Measurements from ENCODE around the gene DAAM2. TPM values are rescaled to one million over a fixed set of nuclear protein-coding genes. Genes with fewer than 3 reads are reported as not detected.

The DAAM2 gene
- total RNA-seq, 2 donors from 2014 or later = 10.1 to 12.2 TPM

DNA sequence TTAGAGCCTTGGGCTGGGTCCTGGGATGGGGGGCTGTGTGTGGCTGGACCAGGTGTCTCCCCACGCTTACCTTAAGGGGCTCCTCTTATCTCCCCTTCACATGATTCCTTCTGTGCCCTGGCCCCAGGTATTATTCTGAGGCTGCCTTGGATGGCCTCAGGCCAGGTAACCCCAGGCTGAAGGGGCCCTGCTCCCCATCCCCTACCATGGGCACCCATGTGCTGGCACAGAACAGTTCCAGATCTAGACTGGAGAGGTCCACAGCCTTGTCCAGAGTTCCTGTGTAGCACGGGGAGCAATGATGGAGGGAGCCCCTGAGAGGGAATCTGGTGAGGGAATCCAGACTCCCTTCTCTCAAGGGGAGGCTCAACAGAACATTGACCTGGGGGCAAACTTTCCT is 110.0 kb downstream of the DAAM2 start:
- TF ChIP-seq, protein P1, sequence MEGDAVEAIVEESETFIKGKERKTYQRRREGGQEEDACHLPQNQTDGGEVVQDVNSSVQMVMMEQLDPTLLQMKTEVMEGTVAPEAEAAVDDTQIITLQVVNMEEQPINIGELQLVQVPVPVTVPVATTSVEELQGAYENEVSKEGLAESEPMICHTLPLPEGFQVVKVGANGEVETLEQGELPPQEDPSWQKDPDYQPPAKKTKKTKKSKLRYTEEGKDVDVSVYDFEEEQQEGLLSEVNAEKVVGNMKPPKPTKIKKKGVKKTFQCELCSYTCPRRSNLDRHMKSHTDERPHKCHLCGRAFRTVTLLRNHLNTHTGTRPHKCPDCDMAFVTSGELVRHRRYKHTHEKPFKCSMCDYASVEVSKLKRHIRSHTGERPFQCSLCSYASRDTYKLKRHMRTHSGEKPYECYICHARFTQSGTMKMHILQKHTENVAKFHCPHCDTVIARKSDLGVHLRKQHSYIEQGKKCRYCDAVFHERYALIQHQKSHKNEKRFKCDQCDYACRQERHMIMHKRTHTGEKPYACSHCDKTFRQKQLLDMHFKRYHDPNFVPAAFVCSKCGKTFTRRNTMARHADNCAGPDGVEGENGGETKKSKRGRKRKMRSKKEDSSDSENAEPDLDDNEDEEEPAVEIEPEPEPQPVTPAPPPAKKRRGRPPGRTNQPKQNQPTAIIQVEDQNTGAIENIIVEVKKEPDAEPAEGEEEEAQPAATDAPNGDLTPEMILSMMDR (IDR thresholded peaks at IDR 0.05) = no peak
- TF ChIP-seq POLR2A (IDR thresholded peaks at IDR 0.05) = no peak
- DNase-seq = no peak
- H3K4me1 ChIP-seq = no peaks in the 10 kb centered on the region
- intact Hi-C loops (cut with DNase I) = no loop called here
- H3K9me3 ChIP-seq = no peaks in the 10 kb centered on the region
- ATAC-seq = no peak
- no peak overlapping the region for H3K27ac ChIP-seq
- no peak overlapping the region for H3K4me3 ChIP-seq
- no peaks in the 10 kb centered on the region for H3K27me3 ChIP-seq
- no peaks in the 10 kb centered on the region for H3K36me3 ChIP-seq (replicated peaks in 1 of 2; ENCODE audit: insufficient read depth in 1 of 2, low read depth in 2 of 2)
- WGBS, 2 donors = 86 to 92% methylated on average over 2 of the region's 2 CpGs

DNA sequence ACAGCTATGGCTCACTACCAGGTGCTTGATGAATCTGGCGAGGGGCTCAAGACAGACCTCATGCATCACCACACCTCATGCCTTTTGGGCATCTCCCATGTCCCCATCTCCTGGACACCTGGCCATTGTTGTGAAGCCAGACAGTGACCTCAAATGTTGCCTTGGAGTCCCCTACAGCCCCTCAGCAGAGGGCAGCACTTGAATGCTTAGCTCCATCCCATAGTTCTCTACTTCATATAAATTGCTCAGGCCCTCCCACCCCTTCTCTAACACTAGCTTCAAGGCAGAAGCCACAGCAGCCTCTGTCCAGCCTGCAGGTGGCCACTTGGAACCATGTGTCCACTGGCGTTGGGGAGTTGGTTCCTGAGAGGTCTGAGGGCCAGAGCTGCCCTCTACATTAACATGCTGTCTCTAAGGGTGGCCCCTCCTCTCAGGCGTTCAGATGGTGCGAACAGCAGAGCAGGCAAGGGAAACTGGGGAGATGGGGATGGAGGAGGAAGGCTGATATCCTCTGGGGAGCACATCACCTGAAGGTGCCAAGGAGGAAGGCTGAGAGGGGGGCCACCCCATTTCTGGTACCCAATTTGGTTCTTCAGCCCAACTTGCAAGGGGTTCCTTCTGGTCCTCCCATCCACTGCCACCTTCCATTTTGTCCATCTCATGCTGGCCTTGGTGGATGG is 110.8 kb downstream of the DAAM2 start:
- H3K4me1 ChIP-seq = no peaks in the 10 kb centered on the region
- H3K9me3 ChIP-seq = no peaks in the 10 kb centered on the region
- H3K27me3 ChIP-seq = no peaks in the 10 kb centered on the region
- intact Hi-C loops (cut with DNase I) = no loop called here
- ATAC-seq (no peak), DNase-seq (no peak)
- TF ChIP-seq, protein P1 (IDR thresholded peaks at IDR 0.05) = no peak
- TF ChIP-seq POLR2A (IDR thresholded peaks at IDR 0.05) = no peak
- no peak overlapping the region for H3K27ac ChIP-seq
- 84 to 91% methylated on average over 4 of the region's 4 CpGs for WGBS, 2 donors
- H3K4me3 ChIP-seq = no peak overlapping the region
- H3K36me3 ChIP-seq (replicated peaks in 1 of 2; ENCODE audit: insufficient read depth in 1 of 2, low read depth in 2 of 2) = no peaks in the 10 kb centered on the region

DNA sequence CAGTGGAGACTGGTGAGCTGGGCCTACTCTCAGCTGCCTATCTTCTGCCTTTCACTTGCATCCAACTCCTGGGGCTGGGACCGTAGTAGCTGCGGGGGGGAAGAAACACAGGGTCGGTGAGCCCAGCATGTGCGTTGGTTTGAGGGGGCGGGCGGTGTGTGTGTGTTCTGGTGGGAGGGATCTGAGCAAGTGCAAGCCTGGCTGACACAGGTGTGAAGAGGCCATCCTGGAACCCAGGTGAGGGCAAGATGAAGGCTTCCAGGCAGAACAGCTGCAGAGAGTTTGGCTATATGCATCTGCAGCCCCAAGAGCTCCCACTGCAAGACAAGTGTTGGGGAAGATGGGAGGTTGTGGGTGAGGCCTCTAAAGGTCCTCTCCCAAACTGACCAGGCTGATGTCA is 111.5 kb downstream of the DAAM2 start:
- ATAC-seq = no peak
- Histone ChIP-seq H3K9me3 (no peaks in the 10 kb centered on the region), H3K27ac (no peak overlapping the region), H3K4me1 (no peaks in the 10 kb centered on the region), H3K36me3 (replicated peaks in 1 of 2; ENCODE audit: insufficient read depth in 1 of 2, low read depth in 2 of 2) (no peaks in the 10 kb centered on the region), H3K27me3 (no peaks in the 10 kb centered on the region), H3K4me3 (no peak overlapping the region)
- DNase-seq = no peak
- TF ChIP-seq, protein P1 (IDR thresholded peaks at IDR 0.05) = no peak
- TF ChIP-seq POLR2A (IDR thresholded peaks at IDR 0.05) = no peak
- intact Hi-C loops (cut with DNase I) = no loop called here
- WGBS, 2 donors = 86 to 90% methylated on average over 6 of the region's 6 CpGs

DNA sequence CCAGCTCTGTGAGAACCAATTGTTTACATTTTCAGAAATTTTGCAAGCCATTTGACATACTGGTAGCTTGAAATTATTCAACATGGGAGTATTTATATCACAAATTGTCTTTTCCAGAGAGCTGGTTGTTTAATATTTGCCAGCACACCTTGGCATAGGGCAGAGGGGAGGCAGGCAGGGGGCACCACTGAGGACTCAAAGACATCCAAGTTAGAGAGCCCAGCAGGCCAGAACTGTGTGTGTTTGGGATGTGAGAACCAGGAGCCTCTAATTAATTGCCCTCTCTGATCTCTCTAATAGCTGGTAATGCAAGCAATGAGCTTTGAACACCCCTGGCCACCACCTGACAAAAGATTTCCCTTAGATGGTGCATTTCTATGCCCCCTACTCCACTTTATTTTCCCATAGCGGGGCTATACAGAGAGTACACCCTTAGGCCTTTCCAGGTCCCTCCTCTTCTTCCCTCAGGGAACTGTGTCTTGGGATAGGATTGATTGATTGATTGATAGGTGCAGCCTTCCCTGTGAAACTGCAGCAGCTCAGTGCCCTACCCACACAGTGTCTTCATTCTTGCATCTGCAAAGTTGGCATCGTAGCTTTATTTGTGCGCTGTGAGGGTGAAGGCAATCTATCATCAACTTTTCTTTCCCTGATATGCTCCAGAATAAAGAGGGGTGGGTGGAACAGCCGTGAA is 112.9 kb downstream of the DAAM2 start:
- Histone ChIP-seq H3K4me3 (no peak overlapping the region), H3K4me1 (no peaks in the 10 kb centered on the region), H3K27me3 (no peaks in the 10 kb centered on the region), H3K36me3 (replicated peaks in 1 of 2; ENCODE audit: insufficient read depth in 1 of 2, low read depth in 2 of 2) (no peaks in the 10 kb centered on the region), H3K9me3 (no peaks in the 10 kb centered on the region), H3K27ac (no peak overlapping the region)
- TF ChIP-seq, protein P1 (IDR thresholded peaks at IDR 0.05) = no peak
- no peak for TF ChIP-seq POLR2A (IDR thresholded peaks at IDR 0.05)
- no peak for ATAC-seq
- intact Hi-C loops (cut with DNase I) = no loop called here
- DNase-seq = no peak
- 49 to 54% methylated on average over 4 of the region's 4 CpGs for WGBS, 2 donors

DNA sequence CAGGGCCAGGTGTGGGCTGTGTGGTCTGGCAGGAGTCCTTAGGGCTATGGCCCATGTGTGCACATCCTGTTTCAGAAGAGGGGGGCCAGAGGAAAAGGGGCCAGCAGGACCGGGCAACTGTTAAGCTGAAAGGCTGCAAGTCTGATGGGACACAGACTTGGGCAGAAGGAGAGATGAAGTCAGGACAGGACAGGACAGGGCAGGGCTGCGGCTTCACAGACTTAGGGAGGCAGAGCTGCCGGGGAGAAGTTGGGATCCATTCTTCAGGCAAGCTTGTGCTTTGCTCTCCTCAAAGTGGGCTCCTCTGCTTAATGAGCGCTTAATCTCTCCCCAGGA is 113.4 kb downstream of the DAAM2 start:
- DNase-seq (no peak), ATAC-seq (no peak)
- no peaks in the 10 kb centered on the region for H3K36me3 ChIP-seq (replicated peaks in 1 of 2; ENCODE audit: insufficient read depth in 1 of 2, low read depth in 2 of 2)
- H3K9me3 ChIP-seq = no peaks in the 10 kb centered on the region
- H3K4me3 ChIP-seq = no peak overlapping the region
- H3K27me3 ChIP-seq = no peaks in the 10 kb centered on the region
- WGBS, 2 donors = 78 to 82% methylated on average over 4 of the region's 4 CpGs
- no peak overlapping the region for H3K27ac ChIP-seq
- no peak for TF ChIP-seq POLR2A (IDR thresholded peaks at IDR 0.05)
- TF ChIP-seq, protein P1 (IDR thresholded peaks at IDR 0.05) = no peak
- intact Hi-C loops (cut with DNase I) = no loop called here
- H3K4me1 ChIP-seq = no peaks in the 10 kb centered on the region

Data from body of pancreas (tissue), 4 donors.